ENCODE results near the gene SH2D3A. TPM values are rescaled to one million over a fixed set of nuclear protein-coding genes. Genes with fewer than 3 reads are reported as not detected.
A peak's percentile ranks its signal among the peaks of the same experiment; 100 is the strongest.

The SH2D3A gene
- total RNA-seq (2021; ENCODE audit: unreplicated experiment) (2.2 TPM), Bru-seq, nascent RNA (percentile 28 among the genes with signal in this experiment), BruChase-seq, experiment 1, labeled RNA remaining after a 2-hour chase (percentile 26 among the genes with signal in this experiment), BruChase-seq, experiment 2, labeled RNA remaining after a 6-hour chase (percentile 28 among the genes with signal in this experiment)
- polyA plus RNA-seq (2012; ENCODE audit: insufficient read length): 3.0 TPM
- long read RNA-seq, partial matches to known transcripts: 3 of 5 reads
- long read RNA-seq, other reads (novel, unspliced or antisense): 2 of 5 reads

GRCh38 chr19:6767357-6768235, at the start of gene SH2D3A:
TSS of gene SH2D3A (minus strand) at chr19:6767435. CDS start at chr19:6763748, 3,687 bp downstream.
- intact Hi-C loops (cut with micrococcal nuclease; ENCODE audit: unreplicated experiment): no loop called here
- peak within 1 kb of the TSS; percentile 39; the same call in 1 of the 2 replicates for H3K27ac ChIP-seq (ENCODE audit: low read length)

DNA sequence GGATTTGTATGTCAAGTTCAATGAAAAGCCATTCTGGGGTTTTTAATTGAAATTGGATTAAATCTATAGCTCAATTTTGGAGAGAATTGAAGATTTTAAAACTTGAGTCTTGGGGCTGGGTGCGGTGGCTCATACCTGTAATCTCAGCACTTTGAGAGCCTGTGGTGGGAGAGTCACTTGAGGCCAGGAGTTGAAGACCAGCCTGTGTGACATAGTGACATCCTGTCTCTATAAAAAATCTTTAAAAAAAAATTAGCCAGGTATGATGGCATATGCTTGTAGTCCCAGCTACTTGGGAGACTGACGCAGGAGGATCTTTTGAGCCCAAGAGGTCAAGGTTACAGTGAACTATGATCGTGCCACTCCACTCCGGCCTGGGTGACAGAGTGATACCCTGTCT, 46.4 kb upstream of the SH2D3A start:
- intact Hi-C loops (cut with micrococcal nuclease; ENCODE audit: unreplicated experiment) (no loop called here), in situ Hi-C loops (cut with HindIII; ENCODE audit: low pct_unique_long_range_greater_than_20kb, low sequenced_read_pairs) (no loop called here)
- CTCF ChIA-PET: no interaction called here
- ATAC-seq (no peak), DNase-seq (ENCODE audit: low read depth, low spot score) (no peak)
- POLR2A ChIA-PET: interaction anchor here (0.6 kb wide), 1 partner anchor 199 kb away, joined by 3 read pairs; no protein-coding TSS in a partner anchor
- Histone ChIP-seq H3K27ac (ENCODE audit: low read length) (no peak overlapping the region), H3K4me3 (ENCODE audit: low read depth in 2 of 2, low read length in 2 of 2) (no peak overlapping the region), H3K27me3 (ENCODE audit: control insufficient read depth, insufficient read depth, low read length) (no peaks in the 10 kb centered on the region), H3K4me1 (ENCODE audit: control insufficient read depth, insufficient read depth, low read length) (no peaks in the 10 kb centered on the region), H3K36me3 (ENCODE audit: control insufficient read depth, insufficient read depth, low read length) (no peaks in the 10 kb centered on the region), H3K9me3 (ENCODE audit: control insufficient read depth, insufficient read depth, low read depth, low read length) (no peaks in the 10 kb centered on the region)
- TF ChIP-seq TCF7L2 (IDR thresholded peaks at IDR 0.05; ENCODE audit: low read depth, low read length): no peak
- TF ChIP-seq SIN3A (IDR thresholded peaks at IDR 0.05; ENCODE audit: borderline replicate concordance, insufficient read depth, low read depth, low read length): no peak
- TF ChIP-seq CTCF (IDR thresholded peaks at IDR 0.05): no peak
- TF ChIP-seq POLR2AphosphoS5 (IDR thresholded peaks at IDR 0.05; ENCODE audit: low read depth, low read length): no peak
- TF ChIP-seq, protein P1, sequence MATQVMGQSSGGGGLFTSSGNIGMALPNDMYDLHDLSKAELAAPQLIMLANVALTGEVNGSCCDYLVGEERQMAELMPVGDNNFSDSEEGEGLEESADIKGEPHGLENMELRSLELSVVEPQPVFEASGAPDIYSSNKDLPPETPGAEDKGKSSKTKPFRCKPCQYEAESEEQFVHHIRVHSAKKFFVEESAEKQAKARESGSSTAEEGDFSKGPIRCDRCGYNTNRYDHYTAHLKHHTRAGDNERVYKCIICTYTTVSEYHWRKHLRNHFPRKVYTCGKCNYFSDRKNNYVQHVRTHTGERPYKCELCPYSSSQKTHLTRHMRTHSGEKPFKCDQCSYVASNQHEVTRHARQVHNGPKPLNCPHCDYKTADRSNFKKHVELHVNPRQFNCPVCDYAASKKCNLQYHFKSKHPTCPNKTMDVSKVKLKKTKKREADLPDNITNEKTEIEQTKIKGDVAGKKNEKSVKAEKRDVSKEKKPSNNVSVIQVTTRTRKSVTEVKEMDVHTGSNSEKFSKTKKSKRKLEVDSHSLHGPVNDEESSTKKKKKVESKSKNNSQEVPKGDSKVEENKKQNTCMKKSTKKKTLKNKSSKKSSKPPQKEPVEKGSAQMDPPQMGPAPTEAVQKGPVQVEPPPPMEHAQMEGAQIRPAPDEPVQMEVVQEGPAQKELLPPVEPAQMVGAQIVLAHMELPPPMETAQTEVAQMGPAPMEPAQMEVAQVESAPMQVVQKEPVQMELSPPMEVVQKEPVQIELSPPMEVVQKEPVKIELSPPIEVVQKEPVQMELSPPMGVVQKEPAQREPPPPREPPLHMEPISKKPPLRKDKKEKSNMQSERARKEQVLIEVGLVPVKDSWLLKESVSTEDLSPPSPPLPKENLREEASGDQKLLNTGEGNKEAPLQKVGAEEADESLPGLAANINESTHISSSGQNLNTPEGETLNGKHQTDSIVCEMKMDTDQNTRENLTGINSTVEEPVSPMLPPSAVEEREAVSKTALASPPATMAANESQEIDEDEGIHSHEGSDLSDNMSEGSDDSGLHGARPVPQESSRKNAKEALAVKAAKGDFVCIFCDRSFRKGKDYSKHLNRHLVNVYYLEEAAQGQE (IDR thresholded peaks at IDR 0.05; ENCODE audit: insufficient read depth in 1 of 2, low read depth in 2 of 2, low read length in 1 of 2): no peak
- BruUV-seq (replicated peaks): no TSS peak

More at GRCh38 chr19:6767357-6768235, at the start of gene SH2D3A:
- H3K4me1 ChIP-seq (ENCODE audit: control insufficient read depth, insufficient read depth, low read length): 0 out of 2 replicates have a peak, but pooled peaks cover 2% of the 10 kb centered on the region
- POLR2A ChIA-PET: no interaction called here
- H3K36me3 ChIP-seq (ENCODE audit: control insufficient read depth, insufficient read depth, low read length): peaks cover 3% of the 10 kb centered on the region; the same call in 1 of the 2 replicates
- no peak for TF ChIP-seq CTCF (IDR thresholded peaks at IDR 0.05)
- TF ChIP-seq, protein P1 (IDR thresholded peaks at IDR 0.05; ENCODE audit: insufficient read depth in 1 of 2, low read depth in 2 of 2, low read length in 1 of 2): no peak
- TF ChIP-seq TCF7L2 (IDR thresholded peaks at IDR 0.05; ENCODE audit: low read depth, low read length): no peak
- no peak for TF ChIP-seq SIN3A (IDR thresholded peaks at IDR 0.05; ENCODE audit: borderline replicate concordance, insufficient read depth, low read depth, low read length)
- TF ChIP-seq POLR2AphosphoS5 (IDR thresholded peaks at IDR 0.05; ENCODE audit: low read depth, low read length): no peak
- ATAC-seq: peak; percentile 73
- CTCF ChIA-PET: interaction anchor here (0.6 kb wide), 1 partner anchor 96 kb away, joined by 5 read pairs; no protein-coding TSS in a partner anchor
- in situ Hi-C loops (cut with HindIII; ENCODE audit: low pct_unique_long_range_greater_than_20kb, low sequenced_read_pairs): no loop called here
- no peaks in the 10 kb centered on the region for H3K9me3 ChIP-seq (ENCODE audit: control insufficient read depth, insufficient read depth, low read depth, low read length)
- H3K27me3 ChIP-seq (ENCODE audit: control insufficient read depth, insufficient read depth, low read length): no peaks in the 10 kb centered on the region
- peak within 1 kb of the TSS; percentile 50 to 64 for H3K4me3 ChIP-seq (ENCODE audit: low read depth in 2 of 2, low read length in 2 of 2)
- BruUV-seq (replicated peaks): no TSS peak
- no peak for DNase-seq (ENCODE audit: low read depth, low spot score)
